Astrocyte (in vitro differentiated cells and primary cell): Measurements from ENCODE around the gene THSD8. TPM values are rescaled to one million over a fixed set of nuclear protein-coding genes. Genes with fewer than 3 reads are reported as not detected.

ENCODE experiments used
- DNase-seq: peaks from one replicate; pipeline ENCODE4 v3.0.0-alpha.2; 2010; ENCODE audit warnings: low read depth
- FAIRE-seq: peaks from 2 replicates; lab custom pipeline; 2011; peaks lifted over from hg19 to GRCh38; lab: Jason Lieb, UNC
- H2AFZ ChIP-seq: 2 replicates; pipeline ENCODE4 v1.6.0; 2012; ENCODE audit warnings: low read depth, low read length, inconsistent platforms
- H3K27ac ChIP-seq: 2 replicates; pipeline ENCODE4 v1.5.1; 2011; ENCODE audit warnings: low read depth, low read length, inconsistent platforms
- H3K27me3 ChIP-seq: 2 replicates; pipeline ENCODE4 v1.6.0; 2011; ENCODE audit warnings: low read length, inconsistent platforms; ENCODE audit not compliant: insufficient read depth
- H3K36me3 ChIP-seq: 2 replicates; pipeline ENCODE4 v1.5.1; 2011; ENCODE audit warnings: low read length, inconsistent platforms; ENCODE audit not compliant: insufficient read depth
- H3K4me1 ChIP-seq: 2 replicates; pipeline ENCODE4 v1.5.1; 2011; ENCODE audit warnings: low read length, inconsistent platforms; ENCODE audit not compliant: insufficient read depth
- H3K4me2 ChIP-seq: 2 replicates; pipeline ENCODE4 v1.6.0; 2012; ENCODE audit warnings: low read length, inconsistent platforms
- H3K4me3 ChIP-seq: 2 replicates; pipeline ENCODE4 v1.5.1; 2011; ENCODE audit warnings: low read depth, mild to moderate bottlenecking, low read length, inconsistent platforms; ENCODE audit not compliant: insufficient read depth
- H3K79me2 ChIP-seq: 2 replicates; pipeline ENCODE4 v1.6.0; 2012; ENCODE audit warnings: mild to moderate bottlenecking, low read length, inconsistent platforms; ENCODE audit not compliant: insufficient read depth
- H3K9ac ChIP-seq: 2 replicates; pipeline ENCODE4 v1.6.0; 2012; ENCODE audit warnings: mild to moderate bottlenecking, low read length, inconsistent platforms
- H3K9me3 ChIP-seq: 2 replicates; pipeline ENCODE4 v1.5.1; 2012; ENCODE audit warnings: low read depth, mild to moderate bottlenecking, low read length, inconsistent platforms; ENCODE audit not compliant: insufficient read depth
- H4K20me1 ChIP-seq: 2 replicates; pipeline ENCODE4 v1.6.0; 2012; ENCODE audit warnings: low read length, inconsistent platforms; ENCODE audit not compliant: insufficient read depth
- H3K27ac Mint-ChIP-seq: one replicate; pipeline ENCODE4 v1.8.0; 2021; ENCODE audit warnings: mild to moderate bottlenecking, mixed read lengths; ENCODE audit not compliant: unreplicated experiment
- H3K27me3 Mint-ChIP-seq: one replicate; pipeline ENCODE4 v1.8.0; 2021; ENCODE audit warnings: low read depth, mixed read lengths; ENCODE audit not compliant: unreplicated experiment
- H3K36me3 Mint-ChIP-seq: one replicate; pipeline ENCODE4 v1.8.0; 2021; ENCODE audit warnings: low read depth, mixed read lengths; ENCODE audit not compliant: unreplicated experiment
- H3K4me1 Mint-ChIP-seq: one replicate; pipeline ENCODE4 v1.8.0; 2021; ENCODE audit warnings: low read depth, mixed read lengths; ENCODE audit not compliant: unreplicated experiment
- H3K4me3 Mint-ChIP-seq: one replicate; pipeline ENCODE4 v1.8.0; 2021; ENCODE audit warnings: mild to moderate bottlenecking, moderate library complexity, mixed read lengths; ENCODE audit not compliant: unreplicated experiment
- H3K9me3 Mint-ChIP-seq: one replicate; pipeline ENCODE4 v1.8.0; 2021; ENCODE audit warnings: mild to moderate bottlenecking, mixed read lengths; ENCODE audit not compliant: unreplicated experiment
- CTCF ChIP-seq: IDR thresholded peaks from 2 replicates; pipeline ENCODE4 v1.5.1; 2011; ENCODE audit warnings: low read depth, mild to moderate bottlenecking, inconsistent platforms, low read length, moderate library complexity; ENCODE audit not compliant: insufficient read depth
- EZH2 ChIP-seq: IDR thresholded peaks from 2 replicates; pipeline ENCODE4 v1.6.1; 2012; ENCODE audit warnings: mild to moderate bottlenecking, low read length, inconsistent platforms; ENCODE audit not compliant: insufficient read depth
- microRNA-seq: library from miRNA; unstranded; fragments of <30 nt; microRNA quantifications from one replicate; pipeline ENCODE4 v1.2.0, GENCODE V29; 2020
- total RNA-seq: library from RNA; stranded (reverse); gene quantifications from 2 replicates; pipeline ENCODE4 v1.2.1, GENCODE V29; 2021

THSD8 gene
- total RNA-seq, 1 donor from 2014 or later = 3.6 TPM

- H3K27me3 Mint-ChIP-seq = no peaks in the 10 kb centered on the region
- H2AFZ ChIP-seq = peak overlapping the region; percentile 92
- H3K36me3 Mint-ChIP-seq = no peaks in the 10 kb centered on the region
- peaks cover 4% of the 10 kb centered on the region for H3K27me3 ChIP-seq
- no peak overlapping the region for H3K27ac ChIP-seq
- no peaks in the 10 kb centered on the region for H3K9me3 Mint-ChIP-seq
- H3K4me3 ChIP-seq = peak overlapping the region; percentile 13
- H3K4me1 ChIP-seq = peaks cover 8% of the 10 kb centered on the region
- DNase-seq (peak; percentile 48), FAIRE-seq (no peak)
- peak; percentile 76 for TF ChIP-seq CTCF
- TF ChIP-seq EZH2 = no peak
- H3K36me3 ChIP-seq = no peaks in the 10 kb centered on the region
- no peaks in the 10 kb centered on the region for H3K4me1 Mint-ChIP-seq
- no peaks in the 10 kb centered on the region for H4K20me1 ChIP-seq
- no peak overlapping the region for H3K4me3 Mint-ChIP-seq
- H3K79me2 ChIP-seq = no peaks in the 10 kb centered on the region
- no peak overlapping the region for H3K9ac ChIP-seq
- H3K27ac Mint-ChIP-seq = no peak overlapping the region
- no peaks in the 10 kb centered on the region for H3K9me3 ChIP-seq
- peak overlapping the region; percentile 81 for H3K4me2 ChIP-seq
These were observed 45.6 kb downstream of the THSD8 start for GRCh38 chr19:12847159-12848139.

Small RNA genes lying within 50 kb of the gene (microRNA-seq; reads per million reads assigned to microRNA genes)
- not detected for gene MIR5684
- not detected for gene MIR6794

Other genes starting within 250 kb of the THSD8 start
- gene ZNF490, start 191.3 kb upstream of the THSD8 start, total RNA-seq = 8.2 and 12.5 TPM in 2 replicates
- 23.2 and 29.6 TPM in 2 replicates for gene ZNF791, start 191.1 kb upstream of the THSD8 start, total RNA-seq
- 105 and 129 TPM in 2 replicates for gene MAN2B1, start 135.3 kb upstream of the THSD8 start, total RNA-seq
- 10.0 and 13.3 TPM in 2 replicates for gene WDR83, start 135.3 kb upstream of the THSD8 start, total RNA-seq
- 43.4 and 47.6 TPM in 2 replicates for gene DHPS, start 120.2 kb upstream of the THSD8 start, total RNA-seq
- gene GNG14, start 114.1 kb upstream of the THSD8 start, total RNA-seq = not detected in 2 replicates
- 9.9 and 11.6 TPM in 2 replicates for gene FBXW9, start 105.4 kb upstream of the THSD8 start, total RNA-seq
- gene TNPO2, start 78.1 kb upstream of the THSD8 start, total RNA-seq = 69.8 and 76.3 TPM in 2 replicates
- gene TRIR, start 67.4 kb upstream of the THSD8 start, total RNA-seq = 172 and 178 TPM in 2 replicates
- 63.0 and 66.8 TPM in 2 replicates for gene GET3, start 64.6 kb upstream of the THSD8 start, total RNA-seq
- gene BEST2, start 50.3 kb upstream of the THSD8 start, total RNA-seq = not detected in 2 replicates
- gene HOOK2, start 26.5 kb upstream of the THSD8 start, total RNA-seq = 21.7 and 25.9 TPM in 2 replicates
- 101 and 126 TPM in 2 replicates for gene JUNB, start 10.6 kb upstream of the THSD8 start, total RNA-seq
- 145 and 166 TPM in 2 replicates for gene PRDX2, start 269 bp upstream of the THSD8 start, total RNA-seq
- 5.4 and 10.5 TPM in 2 replicates for gene RNASEH2A, start 4.5 kb downstream of the THSD8 start, total RNA-seq
- gene RTBDN, start 32.5 kb downstream of the THSD8 start, total RNA-seq = not detected in 2 replicates
- 5.4 and 6.3 TPM in 2 replicates for gene MAST1, start 36.4 kb downstream of the THSD8 start, total RNA-seq
- gene DNASE2, start 79.4 kb downstream of the THSD8 start, total RNA-seq = 33.1 and 37.8 TPM in 2 replicates
- 0.17 TPM in 1 of 2 replicates, not detected in the other for gene KLF1, start 85.1 kb downstream of the THSD8 start, total RNA-seq
- 15.5 and 17.5 TPM in 2 replicates for gene GCDH, start 89.1 kb downstream of the THSD8 start, total RNA-seq
- 0.50 TPM in 1 of 2 replicates, not detected in the other for gene SYCE2, start 117.2 kb downstream of the THSD8 start, total RNA-seq
- 76.7 and 80.4 TPM in 2 replicates for gene FARSA, start 131.6 kb downstream of the THSD8 start, total RNA-seq
- 2,193 and 2,309 TPM in 2 replicates for gene CALR, start 136.5 kb downstream of the THSD8 start, total RNA-seq
- gene RAD23A, start 143.8 kb downstream of the THSD8 start, total RNA-seq = 40.6 and 48.5 TPM in 2 replicates
- gene GADD45GIP1, start 155.2 kb downstream of the THSD8 start, total RNA-seq = 34.0 and 35.5 TPM in 2 replicates
- 0.14 TPM in 1 of 2 replicates, not detected in the other for gene DAND5, start 167.5 kb downstream of the THSD8 start, total RNA-seq
- 8.4 and 9.6 TPM in 2 replicates for gene NFIX, start 193.4 kb downstream of the THSD8 start, total RNA-seq